Measurements from ENCODE around the gene OVAAL. TPM values are rescaled to one million over a fixed set of nuclear protein-coding genes. Genes with fewer than 3 reads are reported as not detected.

OVAAL gene
- total and polyA plus RNA-seq, 2 of the 4 experiments (the other 2 are of a cell fraction), result not detected

GRCh38 chr1:180530501-180530900, 28.3 kb upstream of the OVAAL start:
- H2AK9ac ChIP-seq (replicated peaks; ENCODE audit: low read depth, low read length, poor library complexity), result no peak overlapping the region
- peak overlapping the region; percentile 76 for H2AFZ ChIP-seq (replicated peaks; ENCODE audit: low read length, poor library complexity)
- dilution Hi-C loops (cut with HindIII; ENCODE audit: low sequenced_read_pairs, unreplicated experiment) (no loop called here), in situ Hi-C loops (cut with MboI; ENCODE audit: low sequenced_read_pairs) (no loop called here), intact Hi-C loops (cut with micrococcal nuclease) (loop anchor here (5.0 kb wide), 2 partner anchors 332 to 637 kb away; no protein-coding TSS in a partner anchor)
- H2BK120ac ChIP-seq (ENCODE audit: low read depth, low read length), result peak overlapping the region; percentile 78
- peak overlapping the region; percentile 40; the same call in 1 of the 2 replicates for H2AK5ac ChIP-seq (ENCODE audit: low read depth, low read length)
- peak overlapping the region; percentile 77; the same call in 1 of the 2 replicates for H2BK20ac ChIP-seq (ENCODE audit: low read depth, low read length)
- peaks cover 4% of the 10 kb centered on the region; the same call in 1 of the 2 replicates for H3K4me1 ChIP-seq (ENCODE audit: control insufficient read depth, insufficient read depth, low read length)
- peak; percentile 79 for ATAC-seq (ENCODE audit: low read depth)
- TF ChIP-seq, protein P1, sequence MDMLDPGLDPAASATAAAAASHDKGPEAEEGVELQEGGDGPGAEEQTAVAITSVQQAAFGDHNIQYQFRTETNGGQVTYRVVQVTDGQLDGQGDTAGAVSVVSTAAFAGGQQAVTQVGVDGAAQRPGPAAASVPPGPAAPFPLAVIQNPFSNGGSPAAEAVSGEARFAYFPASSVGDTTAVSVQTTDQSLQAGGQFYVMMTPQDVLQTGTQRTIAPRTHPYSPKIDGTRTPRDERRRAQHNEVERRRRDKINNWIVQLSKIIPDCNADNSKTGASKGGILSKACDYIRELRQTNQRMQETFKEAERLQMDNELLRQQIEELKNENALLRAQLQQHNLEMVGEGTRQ (IDR thresholded peaks at IDR 0.05; ENCODE audit: low read depth, low read length), result no peak
- TF ChIP-seq MAFK (IDR thresholded peaks at IDR 0.05; ENCODE audit: low read depth, low read length) (no peak), BHLHE40 (IDR thresholded peaks at IDR 0.05; ENCODE audit: low read depth, low read length) (0 out of 2 replicates have a peak, but pooled peaks have one; percentile 3), CEBPB (IDR thresholded peaks at IDR 0.05; ENCODE audit: low read depth, low read length) (peak; percentile 96)
- peak overlapping the region; percentile 50; the same call in 1 of the 2 replicates for H3K14ac ChIP-seq (replicated peaks; ENCODE audit: low read depth, low read length)
- H3K36me3 ChIP-seq (ENCODE audit: control insufficient read depth, insufficient read depth, low read length), result no peaks in the 10 kb centered on the region
- H3K9me3 ChIP-seq (ENCODE audit: control insufficient read depth, insufficient read depth, low read length), result no peaks in the 10 kb centered on the region
- peak overlapping the region; percentile 40 for H2BK5ac ChIP-seq (ENCODE audit: low read depth, low read length, poor library complexity, severe bottlenecking)
- H3K4me2 ChIP-seq (ENCODE audit: low read depth, low read length), result no peak overlapping the region
- H3K4me3 ChIP-seq (ENCODE audit: insufficient read depth, low read depth, low read length), result no peak overlapping the region
- no peak overlapping the region; the same call in 1 of the 2 replicates for H3K23ac ChIP-seq (ENCODE audit: low read depth, low read length)
- H4K91ac ChIP-seq (ENCODE audit: insufficient read depth, low read depth, low read length), result no peak overlapping the region
- peak overlapping the region; percentile 35; the same call in 1 of the 2 replicates for H4K5ac ChIP-seq (ENCODE audit: low read depth, low read length)
- WGBS, 2 experiments (ENCODE audit: extremely low coverage in 2 of 2, insufficient read length in 1 of 2), result no CpG with 5 or more reads among the region's 5 CpGs
- no peak overlapping the region for H3K27ac ChIP-seq (ENCODE audit: insufficient read depth, low read length)
- H3K18ac ChIP-seq (ENCODE audit: low read depth, low read length), result no peak overlapping the region
- no peak overlapping the region; the same call in 1 of the 3 replicates for H2BK15ac ChIP-seq (ENCODE audit: low read depth, low read length)
- H3K4ac ChIP-seq (ENCODE audit: low read depth, low read length), result peak overlapping the region; percentile 46; the same call in 1 of the 2 replicates
- no peaks in the 10 kb centered on the region for H3K27me3 ChIP-seq (ENCODE audit: control insufficient read depth, insufficient read depth, low read length)
- no TSS peak for BruUV-seq (replicated peaks)
- 0 out of 2 replicates have a peak, but pooled peaks cover 2% of the 10 kb centered on the region for H3K9me1 ChIP-seq (ENCODE audit: insufficient read depth, low read length)
- peak overlapping the region in 1 of 2 experiments; percentile 60; a peak in 1 of 4 replicates for H4K8ac ChIP-seq (ENCODE audit: low read depth in 2 of 2, low read length in 2 of 2)
- POLR2A ChIA-PET (ENCODE audit: unreplicated experiment), result no interaction called here
- no peak overlapping the region for H3K56ac ChIP-seq (ENCODE audit: extremely low read depth, insufficient read depth, low read length)
- CTCF ChIA-PET, result interaction anchor here (0.6 to 1.2 kb wide), 2 partner anchors 332 to 376 kb away, joined by 3 to 4 read pairs; no protein-coding TSS in a partner anchor
- no peaks in the 10 kb centered on the region for H3K79me1 ChIP-seq (ENCODE audit: low read depth in 1 of 2, low read length in 2 of 2)
- peak; percentile 94 for DNase-seq
- no peaks in the 10 kb centered on the region for H4K20me1 ChIP-seq (ENCODE audit: insufficient read depth, low read length)
- H3K9ac ChIP-seq (ENCODE audit: low read depth, low read length), result no peak overlapping the region

Data from IMR-90 (cell line).